ENCODE results near the gene PGLYRP4.

Gene PGLYRP4

GRCh38 chr1:153360190-153360589 lies 11.5 kb upstream of the PGLYRP4 start:
- H3K27ac ChIP-seq, result no peak overlapping the region
- TF ChIP-seq, protein P1, sequence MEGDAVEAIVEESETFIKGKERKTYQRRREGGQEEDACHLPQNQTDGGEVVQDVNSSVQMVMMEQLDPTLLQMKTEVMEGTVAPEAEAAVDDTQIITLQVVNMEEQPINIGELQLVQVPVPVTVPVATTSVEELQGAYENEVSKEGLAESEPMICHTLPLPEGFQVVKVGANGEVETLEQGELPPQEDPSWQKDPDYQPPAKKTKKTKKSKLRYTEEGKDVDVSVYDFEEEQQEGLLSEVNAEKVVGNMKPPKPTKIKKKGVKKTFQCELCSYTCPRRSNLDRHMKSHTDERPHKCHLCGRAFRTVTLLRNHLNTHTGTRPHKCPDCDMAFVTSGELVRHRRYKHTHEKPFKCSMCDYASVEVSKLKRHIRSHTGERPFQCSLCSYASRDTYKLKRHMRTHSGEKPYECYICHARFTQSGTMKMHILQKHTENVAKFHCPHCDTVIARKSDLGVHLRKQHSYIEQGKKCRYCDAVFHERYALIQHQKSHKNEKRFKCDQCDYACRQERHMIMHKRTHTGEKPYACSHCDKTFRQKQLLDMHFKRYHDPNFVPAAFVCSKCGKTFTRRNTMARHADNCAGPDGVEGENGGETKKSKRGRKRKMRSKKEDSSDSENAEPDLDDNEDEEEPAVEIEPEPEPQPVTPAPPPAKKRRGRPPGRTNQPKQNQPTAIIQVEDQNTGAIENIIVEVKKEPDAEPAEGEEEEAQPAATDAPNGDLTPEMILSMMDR (conservative IDR thresholded peaks at IDR 0.05), result no peak

- no peak overlapping the region for H3K27ac ChIP-seq
- TF ChIP-seq, protein P1 (conservative IDR thresholded peaks at IDR 0.05), result no peak
Measured at GRCh38 chr1:153359241-153359640, 10.6 kb upstream of the PGLYRP4 start.

DNA sequence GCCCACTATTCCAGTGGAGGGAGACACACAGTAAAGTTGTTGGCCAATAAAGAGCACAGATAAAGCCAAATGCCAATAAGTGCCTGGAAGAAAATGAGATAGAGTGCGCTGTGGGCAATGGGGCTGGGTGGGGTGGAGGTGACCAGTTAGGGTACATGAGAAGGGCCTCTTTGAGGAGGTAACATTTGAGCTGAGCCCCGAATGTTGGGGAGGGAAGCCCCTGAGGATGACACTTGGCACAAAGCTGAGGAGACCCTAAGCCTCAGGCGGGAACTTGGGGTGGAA lies 10.0 kb upstream of the PGLYRP4 start:
- no peak overlapping the region for H3K27ac ChIP-seq
- TF ChIP-seq, protein P1 (conservative IDR thresholded peaks at IDR 0.05), result no peak

- TF ChIP-seq, protein P1 (conservative IDR thresholded peaks at IDR 0.05), result no peak
- H3K27ac ChIP-seq, result peak within 1 kb of the TSS; percentile 22; the same call in 1 of the 2 replicates
Measured at GRCh38 chr1:153357853-153358690, 9.4 kb upstream of the PGLYRP4 start, which contains the start of gene S100A9. S100A9 (plus strand) TSS chr1:153357854; CDS start chr1:153358284, 430 bp downstream.

GRCh38 chr1:153357076-153357852 lies 8.6 kb upstream of the PGLYRP4 start:
- peak overlapping the region; percentile 22; the same call in 1 of the 2 replicates for H3K27ac ChIP-seq

GRCh38 chr1:153356392-153357075 lies 7.9 kb upstream of the PGLYRP4 start:
- H3K27ac ChIP-seq, result peak overlapping the region; percentile 22; the same call in 1 of the 2 replicates
- TF ChIP-seq, protein P1 (conservative IDR thresholded peaks at IDR 0.05), result no peak

More at GRCh38 chr1:153357076-153357852, 8.6 kb upstream of the PGLYRP4 start:
- TF ChIP-seq, protein P1 (conservative IDR thresholded peaks at IDR 0.05), result no peak

All from VCaP (cell line).